HG03565 (cell line): Measurements from ENCODE around the gene GAL.

ENCODE experiments used
- ATAC-seq: cut with Tn5 transposase; IDR thresholded peaks from one replicate; pipeline ENCODE4 v1.9.1; 2021; ENCODE audit warnings: mild to moderate bottlenecking, moderate library complexity; ENCODE audit not compliant: unreplicated experiment

GAL gene

DNA sequence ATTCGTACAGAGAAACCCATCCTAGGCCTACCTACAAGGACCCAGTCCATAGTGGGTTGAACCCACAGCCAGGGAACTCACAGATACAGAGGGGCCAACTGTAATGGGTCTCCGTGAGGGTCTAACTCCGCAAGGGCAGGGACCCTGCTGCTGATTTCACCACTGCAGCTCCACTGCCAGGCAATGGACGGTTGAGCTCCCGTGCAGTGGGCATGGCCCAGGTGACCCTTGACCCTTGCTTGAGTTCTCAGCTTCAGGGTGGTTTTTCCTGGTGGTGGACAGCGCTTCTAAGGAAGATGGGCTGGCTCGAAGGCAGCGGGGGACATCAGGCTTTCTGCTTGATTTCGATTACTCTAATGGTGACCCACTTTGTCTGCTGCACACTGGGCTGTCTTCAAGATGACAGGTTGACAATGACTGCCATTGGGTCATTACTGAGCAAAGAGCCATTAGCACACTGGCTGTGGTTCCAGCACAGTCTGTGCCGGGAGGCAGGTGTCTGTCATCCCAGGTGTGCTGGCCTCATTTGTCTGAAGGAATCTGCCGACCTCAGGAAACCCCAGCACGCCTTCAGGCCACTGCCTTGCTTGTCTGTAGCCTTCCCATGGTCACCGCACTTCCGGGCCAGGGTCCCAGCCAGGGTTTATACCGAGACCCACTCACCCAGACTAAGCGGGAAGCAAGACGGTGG is 3.7 kb upstream of the GAL start:
- ATAC-seq: no peak

DNA sequence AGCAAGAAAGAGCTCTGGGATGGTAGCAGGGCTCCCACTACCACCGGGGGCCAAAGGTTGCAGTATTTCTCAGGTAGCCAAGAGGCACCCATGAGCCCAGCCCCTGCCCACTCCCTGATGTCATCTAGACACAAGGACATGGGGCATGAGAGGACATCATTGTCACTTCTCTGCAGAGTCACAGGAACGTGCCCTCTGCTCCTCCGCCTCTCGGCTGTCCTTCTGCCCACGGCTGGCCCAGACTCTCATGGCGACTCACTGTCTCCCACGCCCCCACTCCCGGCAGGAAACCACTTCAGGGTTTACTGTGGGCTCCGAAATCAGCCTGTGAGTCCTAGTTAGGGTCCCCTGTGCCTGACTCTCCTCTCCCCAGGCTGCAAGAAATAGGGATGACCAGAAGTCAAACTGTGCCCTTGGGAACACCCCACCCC is 1.8 kb upstream of the GAL start:
- no peak for ATAC-seq

- ATAC-seq: no peak
Measured at GRCh38 chr11:68683121-68683520, 1.2 kb upstream of the GAL start.

- no peak for ATAC-seq
Measured at GRCh38 chr11:68683536-68684384, 584 bp upstream of the GAL start.

GRCh38 chr11:68685656-68686380 is 1.5 kb downstream of the GAL start:
- no peak for ATAC-seq

- no peak for ATAC-seq
Measured at GRCh38 chr11:68686486-68686885, 2.1 kb downstream of the GAL start.

- no peak for ATAC-seq
Measured at GRCh38 chr11:68687311-68687710, 3.0 kb downstream of the GAL start.

DNA sequence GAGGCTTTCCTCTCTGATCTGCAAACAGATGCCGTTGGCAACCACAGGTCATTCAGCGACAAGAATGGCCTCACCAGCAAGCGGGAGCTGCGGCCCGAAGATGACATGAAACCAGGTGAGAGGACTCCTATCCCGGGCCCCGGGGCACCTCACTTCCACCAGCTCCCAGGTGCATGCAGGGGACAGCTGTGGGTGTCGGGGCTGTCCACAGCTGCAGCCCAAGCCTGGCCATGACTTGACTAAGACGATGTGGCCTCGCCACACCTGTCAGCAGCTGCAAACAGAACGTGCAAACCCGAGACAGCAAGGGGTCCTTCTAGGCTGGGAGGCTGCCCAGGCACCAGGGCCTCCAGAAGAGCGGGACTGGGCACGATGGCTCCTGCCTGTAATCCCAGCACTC is 3.6 kb downstream of the GAL start:
- ATAC-seq: no peak

GRCh38 chr11:68688881-68689280 is 4.5 kb downstream of the GAL start:
- no peak for ATAC-seq

DNA sequence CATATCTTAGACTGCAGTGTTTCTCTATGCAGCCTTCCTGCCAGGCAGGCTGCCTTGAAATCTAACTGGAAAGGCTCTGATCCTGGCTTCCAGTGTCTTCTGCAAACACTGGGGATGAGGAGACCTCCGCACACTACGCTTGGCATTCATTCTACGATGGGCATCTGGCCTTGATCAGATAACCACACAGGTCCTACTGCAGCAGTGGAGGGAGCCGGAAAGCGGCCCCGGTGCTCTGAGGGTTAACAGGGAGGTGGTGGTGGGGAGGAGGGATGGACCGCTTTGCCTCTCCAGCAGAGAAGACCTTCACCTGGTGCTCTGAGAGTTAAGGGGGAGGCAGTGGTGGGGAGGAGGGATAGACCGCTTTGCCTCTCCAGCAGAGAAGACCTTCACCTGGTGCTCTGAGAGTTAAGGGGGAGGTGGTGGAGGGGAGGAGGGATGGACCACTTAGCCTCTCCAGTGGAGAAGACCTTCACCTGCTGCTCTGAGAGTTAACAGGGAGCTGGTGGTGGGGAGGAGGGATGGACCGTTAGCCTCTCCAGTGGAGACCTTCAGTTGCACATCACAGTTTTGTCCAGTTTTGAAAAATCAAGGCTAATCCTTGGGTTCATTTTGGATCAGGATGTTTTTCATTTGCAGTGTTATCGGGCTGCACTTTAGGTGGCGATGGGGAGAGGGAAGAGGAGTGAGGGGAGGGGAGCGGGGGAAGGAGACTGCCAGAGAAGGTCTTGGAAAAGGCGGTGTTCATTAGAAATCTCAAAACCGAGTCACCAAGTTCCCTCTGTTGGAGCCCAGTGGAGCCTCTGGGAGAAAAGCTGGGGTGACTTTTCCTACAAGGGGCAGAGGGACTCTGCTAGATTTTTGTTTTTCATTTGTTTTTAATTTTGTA is 5.6 kb downstream of the GAL start:
- no peak for ATAC-seq

GRCh38 chr11:68690671-68691401 is 6.5 kb downstream of the GAL start:
- ATAC-seq: no peak

DNA sequence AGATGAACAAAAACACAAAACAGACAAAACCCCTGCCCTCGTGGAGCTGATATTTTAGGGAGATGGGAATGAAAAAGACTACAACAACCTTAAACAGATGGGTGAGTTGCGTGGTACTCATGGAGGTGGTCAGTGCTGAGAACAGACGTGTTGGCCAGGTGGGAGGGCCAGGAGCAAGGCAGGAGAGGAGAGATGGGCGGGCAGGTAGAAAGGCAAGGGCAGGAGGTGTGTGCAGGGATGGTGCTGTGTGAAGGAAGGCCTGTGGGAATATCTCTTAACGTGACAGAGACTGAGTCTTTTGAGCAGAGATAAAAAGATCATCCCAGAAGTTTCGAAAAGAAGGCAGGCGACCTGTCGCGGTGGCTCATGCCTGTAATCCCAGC is 7.0 kb downstream of the GAL start:
- ATAC-seq: no peak

- no peak for ATAC-seq
Measured at GRCh38 chr11:68692115-68692514, 7.8 kb downstream of the GAL start.

- no peak for ATAC-seq
Measured at GRCh38 chr11:68692871-68693483, 8.6 kb downstream of the GAL start.

GRCh38 chr11:68693484-68693882 is 9.1 kb downstream of the GAL start:
- no peak for ATAC-seq

GRCh38 chr11:68694431-68695297 is 10.3 kb downstream of the GAL start:
- no peak for ATAC-seq

GRCh38 chr11:68695531-68695930 is 11.2 kb downstream of the GAL start:
- ATAC-seq: no peak

GRCh38 chr11:68698993-68699392 is 14.6 kb downstream of the GAL start:
- no peak for ATAC-seq

- no peak for ATAC-seq
Measured at GRCh38 chr11:68704887-68705286, 20.5 kb downstream of the GAL start.
